Measurements from ENCODE around the gene BCAR3.

DNA sequence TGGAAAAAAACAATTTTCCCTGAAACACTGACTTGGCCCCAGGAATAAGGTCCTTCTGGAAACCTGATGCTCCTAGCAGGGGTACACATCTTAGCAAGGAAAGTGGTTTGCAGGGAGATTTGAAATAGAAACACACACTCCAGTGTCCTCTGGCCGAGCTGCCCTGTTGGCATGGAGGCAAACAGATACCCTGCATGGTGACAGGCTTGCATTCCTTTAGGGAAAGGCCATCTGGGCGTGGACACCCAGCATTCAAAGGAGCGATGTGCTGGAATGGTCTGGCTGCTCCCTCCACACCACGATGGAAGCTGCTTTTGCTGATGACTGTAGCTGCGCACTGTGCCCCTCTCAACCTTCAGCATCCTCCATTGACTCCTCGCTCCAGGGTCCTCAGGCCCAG is 41.5 kb upstream of the BCAR3 start:
- no peak for TF ChIP-seq SIN3A (IDR thresholded peaks at IDR 0.05; ENCODE audit: borderline replicate concordance, insufficient read depth, low read depth, low read length)
- no peak for TF ChIP-seq POLR2AphosphoS5 (IDR thresholded peaks at IDR 0.05; ENCODE audit: low read depth, low read length)
- TF ChIP-seq, protein P1, sequence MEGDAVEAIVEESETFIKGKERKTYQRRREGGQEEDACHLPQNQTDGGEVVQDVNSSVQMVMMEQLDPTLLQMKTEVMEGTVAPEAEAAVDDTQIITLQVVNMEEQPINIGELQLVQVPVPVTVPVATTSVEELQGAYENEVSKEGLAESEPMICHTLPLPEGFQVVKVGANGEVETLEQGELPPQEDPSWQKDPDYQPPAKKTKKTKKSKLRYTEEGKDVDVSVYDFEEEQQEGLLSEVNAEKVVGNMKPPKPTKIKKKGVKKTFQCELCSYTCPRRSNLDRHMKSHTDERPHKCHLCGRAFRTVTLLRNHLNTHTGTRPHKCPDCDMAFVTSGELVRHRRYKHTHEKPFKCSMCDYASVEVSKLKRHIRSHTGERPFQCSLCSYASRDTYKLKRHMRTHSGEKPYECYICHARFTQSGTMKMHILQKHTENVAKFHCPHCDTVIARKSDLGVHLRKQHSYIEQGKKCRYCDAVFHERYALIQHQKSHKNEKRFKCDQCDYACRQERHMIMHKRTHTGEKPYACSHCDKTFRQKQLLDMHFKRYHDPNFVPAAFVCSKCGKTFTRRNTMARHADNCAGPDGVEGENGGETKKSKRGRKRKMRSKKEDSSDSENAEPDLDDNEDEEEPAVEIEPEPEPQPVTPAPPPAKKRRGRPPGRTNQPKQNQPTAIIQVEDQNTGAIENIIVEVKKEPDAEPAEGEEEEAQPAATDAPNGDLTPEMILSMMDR (IDR thresholded peaks at IDR 0.05): no peak

All from Panc1 (cell line).